IMR-90 (cell line): Measurements from ENCODE around the gene PRDM5. TPM values are rescaled to one million over a fixed set of nuclear protein-coding genes. Genes with fewer than 3 reads are reported as not detected.

Source experiments
- ATAC-seq: fragments of 200-7000 bp; cut with Tn5 transposase; 2 replicates; pipeline ENCODE4 v1.9.1; 2020; ENCODE audit warnings: low read depth, mild to moderate bottlenecking, moderate library complexity
- BruUV-seq: library from RNA; stranded (reverse); fragments of 400-500 nt; replicated peaks from 2 replicates; lab custom pipeline; 2021; lab: Mats Ljungman, UMichigan
- CTCF ChIA-PET: fragments of 300-600 bp; formaldehyde crosslinking; extraction: SDS; loops from one replicate; lab custom pipeline; 2021; ENCODE audit warnings: antibody characterized with exemption; lab: Yijun Ruan, JAX
- POLR2A ChIA-PET: fragments of 300-600 bp; sonication (Branson Sonifier 250); formaldehyde crosslinking; loops from one replicate; lab custom pipeline; 2022; ENCODE audit warnings: antibody characterized with exemption; ENCODE audit not compliant: unreplicated experiment; lab: Charles Lee
- DNase-seq: peaks from one replicate; pipeline ENCODE4 v3.0.0; 2013
- H2AFZ ChIP-seq: replicated peaks from 2 replicates; pipeline ENCODE3; 2013; ENCODE audit warnings: low read length, mild to moderate bottlenecking; ENCODE audit not compliant: poor library complexity
- H2AK5ac ChIP-seq: 2 replicates; pipeline ENCODE4 v1.6.1; 2013; ENCODE audit warnings: low read depth, low read length, inconsistent platforms
- H2AK9ac ChIP-seq: replicated peaks from 2 replicates; pipeline ENCODE3; 2013; ENCODE audit warnings: mild to moderate bottlenecking, low read depth, low read length, moderate library complexity; ENCODE audit not compliant: poor library complexity
- H2BK120ac ChIP-seq: 2 replicates; pipeline ENCODE4 v1.6.1; 2013; ENCODE audit warnings: low read depth, low read length, inconsistent platforms
- H2BK15ac ChIP-seq: 3 replicates; pipeline ENCODE4 v1.6.1; 2013; ENCODE audit warnings: low read depth, low read length, inconsistent platforms
- H2BK20ac ChIP-seq: 2 replicates; pipeline ENCODE4 v1.6.1; 2013; ENCODE audit warnings: low read depth, mild to moderate bottlenecking, inconsistent platforms, low read length, moderate library complexity
- H2BK5ac ChIP-seq: 2 replicates; pipeline ENCODE4 v1.6.1; 2013; ENCODE audit warnings: mild to moderate bottlenecking, low read depth, low read length, inconsistent platforms; ENCODE audit not compliant: poor library complexity, severe bottlenecking
- H3K14ac ChIP-seq: replicated peaks from 2 replicates; pipeline ENCODE4 v1.6.1; 2013; ENCODE audit warnings: low read depth, low read length, inconsistent platforms
- H3K18ac ChIP-seq: 2 replicates; pipeline ENCODE4 v1.6.1; 2013; ENCODE audit warnings: low read depth, low read length, control low read depth
- H3K23ac ChIP-seq: 2 replicates; pipeline ENCODE4 v1.6.1; 2013; ENCODE audit warnings: low read depth, low read length, inconsistent platforms
- H3K27ac ChIP-seq: 2 replicates; pipeline ENCODE4 v1.5.1; 2013; ENCODE audit warnings: mild to moderate bottlenecking, control low read depth, low read length; ENCODE audit not compliant: insufficient read depth
- H3K27me3 ChIP-seq: 2 replicates; pipeline ENCODE4 v1.6.1; 2013; ENCODE audit warnings: low read length; ENCODE audit not compliant: control insufficient read depth, insufficient read depth
- H3K36me3 ChIP-seq: 2 replicates; pipeline ENCODE4 v1.6.1; 2013; ENCODE audit warnings: low read length, mixed read lengths; ENCODE audit not compliant: control insufficient read depth, insufficient read depth
- H3K4ac ChIP-seq: 2 replicates; pipeline ENCODE4 v1.6.1; 2013; ENCODE audit warnings: low read depth, low read length, inconsistent platforms
- H3K4me1 ChIP-seq: 2 replicates; pipeline ENCODE4 v1.6.1; 2013; ENCODE audit warnings: low read length, mixed read lengths; ENCODE audit not compliant: control insufficient read depth, insufficient read depth
- H3K4me2 ChIP-seq: 2 replicates; pipeline ENCODE4 v1.6.1; 2013; ENCODE audit warnings: low read depth, mild to moderate bottlenecking, control low read depth, low read length, moderate library complexity
- H3K4me3 ChIP-seq: 2 replicates; pipeline ENCODE4 v1.5.1; 2013; ENCODE audit warnings: low read depth, mild to moderate bottlenecking, control low read depth, low read length, moderate library complexity; ENCODE audit not compliant: insufficient read depth
- H3K56ac ChIP-seq: 2 replicates; pipeline ENCODE4 v1.6.1; 2013; ENCODE audit warnings: low read length, inconsistent platforms; ENCODE audit not compliant: insufficient read depth; ENCODE audit errors: extremely low read depth
- H3K79me1 ChIP-seq, 2 experiments: 2 replicates each; pipeline ENCODE4 v1.6.1; 2013; ENCODE audit warnings: low read length in 2 of 2, inconsistent platforms in 1 of 2, low read depth in 1 of 2
- H3K9ac ChIP-seq: 2 replicates; pipeline ENCODE4 v1.6.1; 2013; ENCODE audit warnings: low read depth, low read length, control low read depth
- H3K9me1 ChIP-seq: 2 replicates; pipeline ENCODE4 v1.6.1; 2013; ENCODE audit warnings: low read length, inconsistent platforms; ENCODE audit not compliant: insufficient read depth
- H3K9me3 ChIP-seq: 2 replicates; pipeline ENCODE4 v1.6.1; 2013; ENCODE audit warnings: low read length; ENCODE audit not compliant: control insufficient read depth, insufficient read depth
- H4K20me1 ChIP-seq: 2 replicates; pipeline ENCODE4 v1.6.1; 2013; ENCODE audit warnings: low read length, inconsistent platforms; ENCODE audit not compliant: insufficient read depth
- H4K5ac ChIP-seq: 2 replicates; pipeline ENCODE4 v1.6.1; 2013; ENCODE audit warnings: mild to moderate bottlenecking, low read depth, low read length, control low read depth
- H4K8ac ChIP-seq, 2 experiments: 2 replicates each; pipeline ENCODE4 v1.6.1; 2013; ENCODE audit warnings: low read depth in 2 of 2, low read length in 2 of 2, control low read depth in 1 of 2, inconsistent platforms in 1 of 2
- H4K91ac ChIP-seq: 2 replicates; pipeline ENCODE4 v1.6.1; 2013; ENCODE audit warnings: low read depth, low read length, inconsistent platforms; ENCODE audit not compliant: insufficient read depth
- BHLHE40 ChIP-seq: fragments of 150-350 bp; IDR thresholded peaks from 2 replicates; pipeline ENCODE4 v1.6.1; 2016; ENCODE audit warnings: mild to moderate bottlenecking, low read depth, low read length
- CHD1 ChIP-seq: IDR thresholded peaks from 2 replicates; pipeline ENCODE4 v1.6.1; 2012; ENCODE audit warnings: low read depth, low read length, improper control_type of control experiment
- MAZ ChIP-seq: IDR thresholded peaks from 2 replicates; pipeline ENCODE4 v1.6.1; 2012; ENCODE audit warnings: low read depth, mild to moderate bottlenecking, low read length, improper control_type of control experiment, moderate library complexity, borderline replicate concordance
- NFE2L2 ChIP-seq: fragments of 150-350 bp; IDR thresholded peaks from 2 replicates; pipeline ENCODE4 v1.6.1; 2016; ENCODE audit warnings: low read depth, mild to moderate bottlenecking, low read length
- POLR2A ChIP-seq: IDR thresholded peaks from 2 replicates; pipeline ENCODE4 v1.6.1; 2012; ENCODE audit warnings: mild to moderate bottlenecking, low read depth, low read length
- RFX5 ChIP-seq: IDR thresholded peaks from 2 replicates; pipeline ENCODE4 v1.8.0; 2012; ENCODE audit warnings: low read depth, mild to moderate bottlenecking, low read length, moderate library complexity
- WGBS, 2 experiments: methylation state at CpG; one replicate each; pipeline versions ENCODE4 v1.1.5 to v1.1.7; 2013; ENCODE audit warnings: missing lambda C conversion rate in 2 of 2; ENCODE audit not compliant: insufficient read length in 1 of 2; ENCODE audit errors: extremely low coverage in 2 of 2; 5-methylcytosine and 5-hydroxymethylcytosine counted together
- dilution Hi-C: fragments of 300-500 bp; cut with HindIII; formaldehyde crosslinking; loops from one replicate; pipeline ENCODE4 v1.14.3; 2018; ENCODE audit warnings: low sequenced_read_pairs; ENCODE audit not compliant: unreplicated experiment
- in situ Hi-C: fragments of 300-500 bp; cut with MboI; formaldehyde crosslinking; loops from 3 replicates; pipeline ENCODE4 v1.14.3; 2019; ENCODE audit warnings: low sequenced_read_pairs, inconsistent platforms, mixed read lengths
- intact Hi-C: fragments of 100-400 bp; cut with micrococcal nuclease; formaldehyde crosslinking; loops from 2 replicates; pipeline ENCODE4 v1.10.0; 2022
- polyA plus RNA-seq, 3 experiments: library from polyadenylated mRNA; depleted of rRNA; stranded (reverse); fragments of >200 nt; gene quantifications; 2 replicates each; pipeline ENCODE4 v1.2.3, GENCODE V29; 2012; ENCODE audit warnings: low replicate concordance in 1 of 3
- total RNA-seq: library from RNA; depleted of rRNA; stranded (reverse); fragments of >200 nt; gene quantifications from 2 replicates; pipeline ENCODE4 v1.2.3, GENCODE V29; 2012

The PRDM5 gene
- total and polyA plus RNA-seq, 2 of the 4 experiments (the other 2 are of a cell fraction), result 4.1 to 10.8 TPM

GRCh38 chr4:120847019-120847582, 75.4 kb downstream of the PRDM5 start:
- H3K4me2 ChIP-seq, result no peak overlapping the region
- H4K8ac ChIP-seq, result no peak overlapping the region
- H3K9me1 ChIP-seq, result peaks cover 3% of the 10 kb centered on the region; the same call in 1 of the 2 replicates
- no peak overlapping the region for H2BK20ac ChIP-seq
- no peak overlapping the region for H2AK5ac ChIP-seq
- no peak overlapping the region for H3K14ac ChIP-seq
- no peak overlapping the region for H3K18ac ChIP-seq
- intact Hi-C loops (no loop called here), in situ Hi-C loops (no loop called here), dilution Hi-C loops (no loop called here)
- DNase-seq (no peak), ATAC-seq (no peak)
- no peaks in the 10 kb centered on the region for H3K9me3 ChIP-seq
- no peak overlapping the region for H2AFZ ChIP-seq
- H4K91ac ChIP-seq, result no peak overlapping the region
- WGBS, 2 experiments, result no CpG with 5 or more reads among the region's 2 CpGs
- H3K4me3 ChIP-seq, result no peak overlapping the region
- H2BK120ac ChIP-seq, result no peak overlapping the region; the same call in 1 of the 2 replicates
- no peak for TF ChIP-seq MAZ
- TF ChIP-seq CHD1, result no peak
- TF ChIP-seq POLR2A, result no peak
- no peak for TF ChIP-seq RFX5
- no peak for TF ChIP-seq NFE2L2
- no peak for TF ChIP-seq BHLHE40
- H3K27me3 ChIP-seq, result no peaks in the 10 kb centered on the region
- no peak overlapping the region for H3K23ac ChIP-seq
- H3K79me1 ChIP-seq, result peaks cover 0 to 3% of the 10 kb centered on the region in 2 experiments; a peak in 1 of 4 replicates
- no peak overlapping the region for H3K4ac ChIP-seq
- H3K56ac ChIP-seq, result no peak overlapping the region
- no peaks in the 10 kb centered on the region for H3K36me3 ChIP-seq
- no peak overlapping the region for H2BK5ac ChIP-seq
- H3K27ac ChIP-seq, result no peak overlapping the region
- H2BK15ac ChIP-seq, result no peak overlapping the region
- CTCF ChIA-PET, result no interaction called here
- no peak overlapping the region for H4K5ac ChIP-seq
- H4K20me1 ChIP-seq, result no peaks in the 10 kb centered on the region
- POLR2A ChIA-PET, result no interaction called here
- H3K9ac ChIP-seq, result no peak overlapping the region
- BruUV-seq, result no TSS peak
- H3K4me1 ChIP-seq, result peaks cover 6% of the 10 kb centered on the region
- no peak overlapping the region for H2AK9ac ChIP-seq
